HS-27A (cell line): ENCODE results near the gene NAA38.
A peak's percentile ranks its signal among the peaks of the same experiment; 100 is the strongest.

Experiments used
- DNase-seq: peaks from one replicate; pipeline ENCODE4 v3.0.0-alpha.2; 2012; ENCODE audit warnings: low read depth, missing footprints

Gene NAA38

DNA sequence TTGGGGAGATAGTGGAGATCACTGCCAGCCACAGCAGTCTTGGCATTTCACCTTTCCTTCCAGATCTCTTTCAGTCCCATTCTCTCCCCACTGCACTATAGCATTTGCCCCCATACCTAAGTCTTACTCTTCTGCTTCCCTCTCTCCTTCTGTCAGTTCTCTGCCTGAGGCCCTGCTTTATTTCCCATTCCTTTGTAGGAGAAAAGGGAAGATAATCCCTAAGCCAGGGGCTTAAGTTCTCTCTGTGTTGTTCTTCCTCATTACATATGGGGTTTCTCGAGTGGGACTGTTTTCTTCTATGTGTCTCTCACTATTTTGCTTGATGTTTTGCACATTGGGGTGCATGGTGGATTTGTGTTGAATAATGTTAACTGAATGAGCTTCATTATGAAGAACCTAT lies 16.9 kb downstream of the NAA38 start:
- no peak for DNase-seq

DNA sequence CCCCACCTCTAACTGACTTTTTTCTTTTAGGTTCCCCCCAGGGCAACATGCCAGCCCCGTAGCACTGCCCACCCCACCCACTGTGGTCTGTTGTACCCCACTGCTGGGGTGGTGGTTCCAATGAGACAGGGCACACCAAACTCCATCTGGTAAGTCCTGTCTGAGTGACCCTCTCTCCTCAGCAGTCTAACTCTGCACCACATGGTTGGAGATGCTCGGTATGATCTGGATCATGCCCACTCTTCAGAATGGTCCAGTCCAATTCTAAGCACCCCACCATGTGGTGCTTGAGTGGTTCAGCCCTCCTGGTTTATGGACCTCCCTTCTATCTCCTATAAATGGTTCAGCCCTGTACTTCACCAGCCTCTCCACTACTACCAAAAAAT lies 17.5 kb downstream of the NAA38 start:
- no peak for DNase-seq

DNA sequence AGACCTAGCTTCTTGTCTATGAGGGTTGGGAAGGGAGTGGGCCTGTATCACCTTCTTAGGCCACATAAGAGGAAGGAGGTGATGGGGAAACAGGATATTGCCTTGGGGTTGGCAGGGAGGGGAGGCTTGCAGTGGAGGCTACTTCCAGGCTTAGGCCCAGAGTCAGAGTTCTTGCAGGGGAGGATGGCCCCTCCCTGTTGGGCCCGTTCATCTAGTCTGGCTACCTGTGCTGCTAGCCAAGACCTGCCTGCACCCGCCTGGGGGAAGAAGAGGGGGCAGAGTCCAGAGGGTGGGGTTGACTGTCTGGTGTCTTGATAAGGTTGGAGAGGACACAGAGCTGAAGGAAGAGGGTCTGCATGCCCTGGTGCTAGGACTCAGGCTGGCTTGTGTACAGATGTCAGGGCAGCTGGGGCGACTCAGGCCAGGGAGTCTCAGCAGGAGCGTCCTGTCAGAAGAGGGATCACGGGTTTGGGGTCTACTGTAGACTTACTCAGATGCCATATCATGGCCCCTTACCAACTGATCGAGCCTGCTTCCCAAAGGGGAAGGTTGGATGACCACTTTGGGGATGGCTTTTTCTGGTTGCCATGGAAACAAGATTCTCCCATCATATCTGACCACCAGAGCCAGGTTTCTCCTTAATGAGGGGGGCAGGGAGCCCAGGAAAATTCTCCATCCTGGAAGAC lies 18.0 kb downstream of the NAA38 start:
- no peak for DNase-seq

DNA sequence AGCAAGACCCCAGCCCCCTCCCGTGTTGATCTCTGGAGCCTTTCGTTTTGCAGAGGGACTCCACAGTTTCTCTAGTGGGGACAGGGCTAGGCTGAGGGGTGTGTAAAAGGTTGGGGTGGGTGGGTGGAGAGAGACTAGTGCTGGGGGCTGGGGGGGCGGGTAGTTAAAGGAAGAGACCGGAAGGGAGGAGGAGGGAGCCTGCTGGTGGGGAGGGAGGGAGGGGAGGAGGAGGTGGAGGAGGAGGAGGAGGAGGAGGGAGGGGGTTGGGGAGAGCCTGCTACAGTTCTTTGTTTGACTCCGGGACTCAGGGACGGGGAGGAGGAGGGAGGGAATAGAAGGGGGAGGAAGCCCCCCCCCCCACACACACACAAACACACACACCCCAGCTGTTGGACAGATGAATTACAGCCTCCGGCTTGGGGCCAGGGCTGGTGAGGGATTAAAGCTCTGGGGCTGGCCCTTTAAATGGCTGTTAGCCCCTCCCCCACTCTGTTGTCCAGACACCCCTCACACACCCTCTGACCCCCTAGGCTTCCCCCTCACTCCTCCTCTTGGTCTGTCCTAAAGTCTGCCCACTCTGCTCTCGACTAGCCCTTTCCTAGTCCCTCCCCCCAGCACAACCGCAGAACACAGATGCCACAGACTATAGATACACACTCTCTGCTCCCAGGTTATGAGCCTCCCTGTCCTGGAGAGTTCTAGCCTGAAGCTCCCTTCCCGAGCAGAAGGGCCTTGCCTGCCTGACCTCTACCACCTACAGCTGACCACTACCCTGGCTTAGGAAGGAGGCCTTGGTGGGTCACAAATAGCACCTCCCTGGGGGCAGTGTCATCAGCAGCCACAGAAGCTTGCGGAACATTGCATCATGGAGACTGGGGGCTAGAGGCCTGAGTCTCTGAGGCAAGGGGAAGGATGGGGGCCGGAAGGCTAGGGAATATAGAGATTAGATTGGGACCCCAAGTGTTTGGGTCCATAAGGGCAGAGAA lies 19.0 kb downstream of the NAA38 start:
- no peak for DNase-seq

DNA sequence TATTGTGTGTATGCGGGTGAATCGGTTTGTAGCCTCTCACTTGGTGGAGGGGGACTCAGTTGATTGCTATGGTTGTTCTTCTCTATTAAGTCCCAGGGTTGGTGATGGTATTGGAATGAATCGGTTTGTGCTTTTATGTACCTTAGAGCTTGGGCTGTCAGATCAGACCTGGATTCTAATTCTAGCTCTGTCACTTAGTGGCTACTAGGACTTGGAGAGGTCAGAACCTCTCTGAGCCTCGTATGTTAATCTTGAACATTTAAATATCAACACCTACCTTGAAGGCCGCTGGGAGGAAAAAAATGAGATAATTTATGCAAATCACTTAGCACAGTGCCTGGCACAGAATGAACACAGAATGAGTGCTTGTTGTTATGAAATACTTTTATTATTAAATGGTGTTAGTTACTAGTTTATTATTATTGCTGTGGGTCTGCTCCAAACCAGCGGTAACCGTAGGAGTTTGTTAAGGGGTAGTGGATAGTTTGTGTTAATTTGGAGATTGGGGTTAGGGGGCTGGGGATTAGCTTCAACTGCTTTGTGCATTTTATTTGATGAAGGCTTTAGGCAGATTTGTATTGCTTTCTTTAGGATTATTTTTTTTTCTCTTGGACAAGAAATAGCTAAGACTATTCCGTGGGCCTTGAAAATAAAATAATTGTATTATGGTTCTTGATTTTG lies 19.8 kb downstream of the NAA38 start:
- DNase-seq, result no peak

DNA sequence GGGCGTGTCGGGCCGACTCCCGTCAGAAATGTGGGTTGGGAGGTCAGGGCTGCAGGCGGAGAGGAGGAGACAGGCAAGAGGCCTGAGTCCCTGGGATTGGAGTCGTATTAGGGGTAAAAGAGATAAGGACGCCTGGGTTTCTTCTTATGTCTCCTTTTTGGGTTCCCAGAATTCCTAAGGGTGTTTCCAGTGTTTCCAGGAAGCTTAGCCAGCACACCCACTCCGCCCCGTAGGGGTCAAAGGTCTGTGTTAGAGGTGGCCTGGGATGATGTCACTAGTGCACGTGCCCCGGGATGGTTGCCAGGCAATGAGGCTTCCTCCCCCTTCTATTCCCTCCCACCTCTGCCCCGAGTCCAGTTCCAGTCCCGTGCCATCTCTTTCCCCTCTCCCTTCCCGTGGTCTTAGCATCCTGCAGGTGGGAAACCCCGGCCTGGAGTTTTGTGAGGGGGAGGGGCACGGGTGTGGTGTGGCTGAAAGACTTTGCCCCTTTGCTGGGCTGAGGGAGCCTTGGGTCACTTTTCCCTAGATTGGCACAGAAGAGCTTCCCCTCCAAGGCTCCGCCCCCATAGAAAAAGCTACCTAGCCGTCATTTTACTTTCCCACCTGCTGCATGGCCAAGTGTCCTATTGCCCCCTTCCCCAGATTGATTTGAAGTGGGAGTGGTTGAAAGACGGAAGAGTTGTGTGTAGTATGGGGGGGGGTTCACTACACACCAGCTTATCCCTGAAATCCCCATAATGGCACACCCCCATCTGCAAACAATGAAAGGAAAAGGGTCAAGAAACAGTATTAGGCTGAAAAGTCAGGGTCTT lies 20.6 kb downstream of the NAA38 start:
- no peak for DNase-seq

DNA sequence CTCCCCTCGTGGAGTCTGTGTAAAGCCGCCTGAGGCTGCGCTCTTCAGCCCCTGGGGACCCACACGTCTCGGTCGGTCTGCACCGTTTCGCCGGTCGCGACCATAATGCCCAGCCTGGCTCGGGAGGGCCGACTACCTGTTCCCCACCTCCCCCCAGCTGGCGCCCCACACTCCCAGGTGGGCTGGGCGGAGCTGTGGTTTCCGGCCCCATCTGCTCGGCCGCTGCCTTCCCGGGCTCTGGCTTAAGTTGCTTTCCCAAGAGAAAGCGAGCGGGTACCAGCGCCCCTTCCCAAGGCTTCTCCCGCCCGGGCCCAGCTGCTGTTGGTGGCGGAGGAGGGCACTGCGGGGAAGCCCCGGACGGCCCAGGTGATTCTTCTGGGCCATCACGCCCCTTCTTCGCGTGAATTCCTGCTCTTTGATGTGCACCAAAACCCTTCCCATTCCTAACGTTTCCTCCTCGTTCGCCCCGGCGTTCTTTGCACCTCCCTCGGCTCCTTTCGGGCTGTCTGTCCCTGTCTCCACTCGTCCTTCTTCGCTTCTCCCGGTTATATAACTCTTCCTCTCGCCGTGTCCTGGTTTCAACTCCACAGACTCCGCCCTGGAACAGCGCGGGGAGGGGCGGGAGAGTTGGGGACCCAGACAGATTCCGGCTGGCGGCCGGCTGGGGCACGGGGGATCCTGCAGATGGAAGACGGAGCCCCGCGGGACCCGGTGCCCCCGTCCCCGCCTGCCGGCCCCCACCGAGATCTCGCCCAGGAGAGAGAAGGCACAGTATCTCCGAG lies 21.4 kb downstream of the NAA38 start:
- DNase-seq, result no peak

DNA sequence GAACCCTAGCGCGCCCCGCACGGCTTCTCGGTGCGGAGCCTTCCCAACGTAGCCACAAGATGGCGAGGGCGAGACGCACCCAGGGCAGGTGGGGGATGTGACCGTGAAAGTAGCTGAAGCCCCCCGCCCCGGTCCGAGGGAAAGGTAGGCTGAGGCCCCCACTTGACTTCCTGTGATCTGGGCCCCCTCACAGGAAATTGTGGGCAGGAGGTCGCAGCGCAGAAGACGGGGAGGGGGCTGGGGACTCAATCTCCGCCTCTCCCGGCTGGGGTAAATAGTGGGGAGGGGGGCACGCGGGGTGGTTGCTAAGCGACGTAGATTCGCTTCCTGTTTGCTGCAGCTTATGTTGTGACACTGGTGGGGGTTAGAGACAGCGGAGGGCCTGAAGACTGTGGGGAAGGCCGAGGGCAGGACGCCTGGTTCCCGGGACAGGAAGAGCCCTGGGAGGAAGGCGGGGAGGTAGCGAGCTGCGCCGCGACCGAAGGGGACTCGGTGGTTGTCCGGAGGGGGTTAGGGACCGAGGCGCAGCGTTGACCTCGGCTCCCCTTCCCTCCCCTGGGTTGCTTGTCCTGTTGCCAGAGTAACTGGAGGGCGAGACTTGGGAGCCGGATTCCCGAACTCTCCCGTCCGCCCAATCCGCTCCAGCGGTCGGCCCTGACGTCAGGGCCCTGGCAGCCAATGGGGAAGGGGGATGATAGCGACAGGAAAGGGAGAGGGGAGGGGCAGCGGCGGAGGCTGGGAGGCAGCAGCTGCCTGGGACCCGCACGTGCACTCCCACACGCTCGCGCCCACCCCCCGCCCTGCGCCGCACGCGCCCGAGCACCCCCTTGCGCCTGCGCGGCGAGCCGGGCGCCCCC lies 22.2 kb downstream of the NAA38 start:
- DNase-seq, result peak; percentile 82

DNA sequence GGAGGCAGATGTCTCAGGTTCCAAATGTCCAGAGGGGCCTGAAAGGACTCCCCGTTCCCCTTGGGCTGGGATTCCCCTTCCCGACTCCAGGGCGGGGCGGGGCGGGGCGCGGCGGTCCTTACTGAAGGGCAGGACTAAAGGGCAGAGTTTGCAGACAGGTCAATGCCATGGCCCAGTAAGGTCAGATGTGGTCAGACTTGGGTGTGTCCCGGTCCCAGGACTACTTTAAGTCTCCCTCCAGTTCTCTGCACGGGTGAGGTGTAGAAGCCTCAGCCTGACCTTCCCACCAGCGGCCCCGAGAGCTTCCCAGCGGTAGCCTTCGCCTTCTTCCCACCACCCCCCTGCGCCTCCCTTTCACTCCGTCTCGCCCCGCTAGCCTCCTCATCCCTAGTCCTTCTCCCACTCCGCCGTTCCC lies 22.8 kb downstream of the NAA38 start:
- no peak for DNase-seq

DNA sequence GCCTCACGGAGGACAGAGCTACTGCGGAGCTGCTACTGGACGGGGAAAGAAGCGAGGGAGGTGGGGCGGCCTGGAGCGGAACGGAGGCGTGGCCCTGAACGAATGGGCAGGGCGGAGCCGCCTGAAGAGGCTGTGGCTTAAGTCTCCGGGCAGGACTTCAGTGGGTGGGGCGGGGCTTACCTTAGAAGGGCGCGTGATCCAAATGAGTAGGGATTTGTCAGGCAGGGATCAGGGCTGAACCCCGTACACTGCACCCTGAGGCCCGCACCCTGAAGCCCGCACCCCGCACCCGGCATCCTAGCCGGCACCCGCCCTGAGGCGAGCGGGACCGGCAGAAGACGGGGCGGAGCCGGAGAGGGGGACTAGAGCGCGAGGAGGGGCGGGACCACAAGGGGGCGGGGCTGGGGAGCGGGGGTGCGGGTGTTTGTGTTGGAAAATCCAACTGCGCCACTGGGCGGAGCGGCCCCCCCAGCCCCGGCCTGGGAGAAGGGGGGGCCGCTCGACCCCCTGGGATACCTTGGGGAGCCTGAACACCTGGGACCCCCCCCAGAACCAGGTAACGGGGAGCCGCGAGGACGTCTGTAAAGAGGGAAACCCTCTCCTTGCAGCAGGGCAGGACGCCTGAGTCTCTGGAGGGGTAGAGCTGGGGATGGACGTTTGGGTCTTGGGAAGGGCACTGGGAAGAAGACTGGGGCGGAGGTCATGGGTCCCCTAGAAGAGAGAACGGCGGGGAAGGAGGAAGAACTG lies 23.4 kb downstream of the NAA38 start, which contains the start of gene KDM6B:
Gene KDM6B (plus strand): TSS at position 423 of the 747 bp plus-strand sequence. CDS start 11,338 bp downstream, outside the sequence.
- DNase-seq, result no peak

DNA sequence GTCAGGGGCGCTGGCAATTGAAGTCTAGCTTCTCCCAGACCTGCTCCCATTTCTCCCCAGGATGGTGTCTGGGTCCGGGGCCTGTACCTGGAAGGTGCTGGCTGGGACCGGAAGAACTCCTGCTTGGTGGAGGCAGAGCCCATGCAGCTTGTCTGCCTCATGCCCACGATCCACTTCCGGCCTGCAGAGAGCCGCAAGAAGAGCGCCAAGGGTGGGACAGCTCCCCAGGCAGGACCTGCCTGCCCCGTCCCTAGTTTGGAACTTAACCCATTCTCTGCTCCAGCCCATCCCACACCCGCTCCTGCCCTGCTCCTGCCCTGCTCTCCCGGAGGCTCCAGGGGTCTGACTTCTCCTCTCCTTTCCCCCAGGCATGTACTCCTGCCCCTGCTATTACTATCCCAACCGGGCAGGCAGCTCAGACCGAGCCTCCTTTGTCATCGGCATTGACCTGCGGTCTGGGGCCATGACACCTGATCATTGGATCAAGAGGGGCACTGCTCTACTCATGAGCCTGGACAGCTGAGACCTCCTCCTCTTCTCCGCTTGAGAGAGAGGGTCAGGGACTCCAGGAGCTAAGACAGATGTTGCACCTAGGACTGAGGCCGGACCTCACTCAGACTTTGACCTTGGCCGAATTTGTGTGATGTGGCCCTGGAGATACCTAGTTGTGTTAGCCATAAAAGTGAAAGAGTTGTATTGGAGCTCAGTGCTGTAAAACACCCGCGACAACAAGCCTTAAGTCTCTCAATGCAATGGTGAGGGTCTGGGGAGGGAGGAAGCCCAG lies 24.2 kb downstream of the NAA38 start:
- DNase-seq, result no peak

DNA sequence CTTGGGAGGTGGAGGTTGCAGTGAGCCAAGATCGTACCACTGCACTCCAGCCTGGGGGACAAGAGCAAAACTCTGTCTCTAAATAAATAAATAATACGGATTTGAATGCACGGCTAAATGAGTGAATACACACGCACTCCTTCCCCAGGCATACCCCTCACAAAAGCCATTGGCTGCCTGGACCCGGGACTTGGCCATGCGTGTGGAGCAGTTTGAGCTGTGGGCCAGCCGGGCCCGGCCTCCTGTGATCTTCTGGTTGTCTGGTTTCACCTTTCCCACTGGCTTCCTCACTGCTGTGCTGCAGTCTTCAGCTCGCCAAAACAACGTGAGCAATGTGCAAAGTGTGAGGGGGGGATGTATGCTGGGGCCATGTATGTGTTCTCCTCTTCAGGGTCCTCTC lies 24.9 kb downstream of the NAA38 start:
- no peak for DNase-seq

DNA sequence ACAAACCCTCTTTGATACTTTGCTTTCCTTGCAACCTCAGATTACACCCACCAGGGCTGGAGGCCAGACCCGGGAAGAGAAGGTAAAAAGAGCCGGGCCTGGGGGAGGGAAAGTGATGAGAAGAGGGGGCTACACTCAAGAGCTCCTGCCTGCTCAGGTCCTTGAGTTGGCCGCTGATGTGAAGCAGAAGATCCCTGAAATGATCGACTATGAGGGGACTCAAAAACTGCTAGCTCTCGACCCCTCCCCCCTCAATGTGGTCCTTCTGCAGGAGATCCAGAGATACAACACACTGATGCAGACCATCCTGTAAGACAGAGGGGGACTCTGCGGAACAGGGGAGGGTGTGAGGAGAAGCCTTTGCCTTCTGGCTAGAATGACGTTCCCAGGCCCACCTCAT lies 26.1 kb downstream of the NAA38 start:
- DNase-seq, result no peak

DNA sequence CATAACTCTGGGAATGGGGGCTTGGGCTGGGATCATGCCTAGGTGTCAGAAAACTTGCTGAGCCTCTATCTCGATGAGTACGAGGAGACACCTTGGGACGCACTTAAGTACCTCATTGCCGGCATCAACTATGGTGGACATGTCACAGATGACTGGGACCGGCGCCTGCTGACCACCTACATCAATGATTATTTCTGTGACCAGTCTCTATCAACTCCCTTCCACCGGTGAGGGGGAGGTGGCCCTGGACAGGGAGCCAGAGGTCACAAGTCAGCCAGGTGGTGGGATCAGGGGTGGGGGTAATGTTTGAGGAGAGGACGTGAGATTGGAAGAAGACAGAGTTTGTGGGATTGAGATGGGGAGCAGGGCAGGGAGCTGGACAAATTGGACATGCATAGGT lies 26.7 kb downstream of the NAA38 start:
- DNase-seq, result no peak

DNA sequence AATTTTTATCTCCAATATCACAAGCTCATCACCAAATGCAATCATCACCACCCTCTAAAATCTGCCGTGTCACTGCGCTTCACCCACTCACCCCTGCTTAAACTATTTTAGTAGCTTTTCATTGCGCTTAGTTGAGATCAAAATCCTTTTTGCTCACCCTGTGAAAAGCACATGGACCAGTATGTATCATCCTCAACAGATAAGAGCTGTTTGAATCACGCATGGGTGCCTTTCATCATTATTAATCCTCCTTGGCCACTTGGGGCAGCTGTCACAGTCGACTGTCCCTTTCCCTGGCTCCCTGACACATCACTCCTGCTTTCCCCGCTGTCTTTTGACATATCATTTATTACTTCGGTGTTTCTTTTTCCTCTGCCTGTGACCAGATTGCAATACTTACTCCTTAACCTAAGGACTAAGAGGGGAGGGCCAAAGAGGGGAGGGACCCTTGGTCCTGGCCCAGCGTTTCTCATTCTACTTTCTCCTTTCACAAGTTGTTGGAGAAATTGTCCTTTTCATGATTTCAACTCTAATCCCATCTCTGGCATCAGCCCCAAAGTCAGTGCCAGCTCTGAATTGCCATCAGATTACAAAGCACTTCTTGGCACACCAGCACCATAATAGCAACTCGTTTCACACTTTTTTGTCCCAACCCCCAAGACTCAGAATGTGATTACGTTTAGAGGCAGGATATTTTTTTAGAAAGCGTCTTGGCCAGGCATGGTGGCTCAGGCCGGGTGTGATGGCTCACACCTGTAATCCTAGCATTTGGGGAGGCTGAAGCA lies 32.0 kb downstream of the NAA38 start:
- DNase-seq, result no peak

DNA sequence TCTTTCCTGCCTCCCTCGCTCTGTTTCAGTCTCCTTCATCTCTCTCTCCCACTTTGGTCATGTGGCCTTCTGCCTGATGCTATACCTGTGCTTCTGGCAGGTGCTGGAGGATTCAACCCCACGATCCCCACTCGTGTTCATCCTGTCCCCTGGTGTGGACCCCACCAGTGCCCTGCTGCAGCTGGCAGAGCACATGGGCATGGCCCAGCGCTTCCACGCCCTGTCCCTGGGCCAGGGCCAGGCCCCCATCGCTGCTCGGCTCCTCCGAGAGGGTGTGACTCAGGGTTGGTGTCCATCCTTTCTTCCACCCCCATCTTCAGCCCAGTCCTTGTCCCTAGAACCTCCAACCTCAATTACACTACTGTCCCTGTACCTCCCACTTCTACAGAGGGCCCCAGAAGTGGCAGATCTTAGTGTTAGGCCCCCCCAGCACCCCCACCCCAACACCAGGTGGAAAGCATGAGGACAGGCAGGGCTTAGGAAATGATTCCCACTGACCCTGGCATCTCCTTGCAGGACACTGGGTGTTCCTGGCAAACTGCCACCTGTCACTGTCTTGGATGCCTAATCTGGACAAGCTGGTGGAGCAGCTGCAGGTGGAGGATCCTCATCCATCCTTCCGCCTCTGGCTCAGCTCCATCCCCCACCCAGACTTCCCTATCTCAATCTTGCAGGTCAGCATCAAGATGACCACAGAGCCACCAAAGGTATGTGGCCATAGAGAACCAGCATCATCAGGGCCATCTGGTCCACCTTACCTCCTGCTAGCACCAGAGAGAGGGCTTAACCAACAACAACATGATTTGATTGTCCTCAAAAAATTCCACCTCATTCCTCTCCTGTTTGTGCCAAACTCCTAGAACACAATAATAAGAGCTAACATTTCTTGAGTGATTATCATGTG lies 33.1 kb downstream of the NAA38 start:
- no peak for DNase-seq

DNA sequence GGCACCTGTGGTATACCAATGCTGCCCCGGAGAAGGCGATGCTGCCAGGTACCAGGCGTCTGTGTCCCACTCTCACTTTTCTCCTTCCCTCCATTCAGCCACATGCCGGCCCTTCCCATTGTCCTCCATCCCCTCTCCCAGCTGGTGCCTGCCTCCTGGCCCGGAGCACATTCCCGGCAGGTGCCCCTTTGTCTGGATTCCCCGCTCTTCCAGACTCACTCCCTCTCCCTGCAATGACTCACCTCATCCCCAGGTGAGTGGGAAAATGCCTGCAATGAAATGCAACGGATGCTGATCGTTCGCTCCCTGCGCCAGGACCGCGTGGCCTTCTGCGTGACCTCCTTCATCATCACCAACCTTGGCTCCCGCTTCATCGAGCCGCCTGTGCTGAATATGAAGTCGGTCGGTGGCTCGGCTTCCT lies 33.8 kb downstream of the NAA38 start:
- no peak for DNase-seq
